Tongue (tissue), 2 donors: ENCODE measurements around the gene ETFB. TPM values are rescaled to one million over a fixed set of nuclear protein-coding genes. Genes with fewer than 3 reads are reported as not detected.

Experiments
- DNase-seq: peaks from one replicate; pipeline ENCODE4 v3.0.0-alpha.2; 2015
- total RNA-seq: library from RNA; depleted of rRNA; stranded (reverse); fragments of >200 nt; gene quantifications from one replicate; pipeline ENCODE4 v1.2.3, GENCODE V29; 2014

ETFB gene
- total RNA-seq, 1 donor from 2014 or later = 71.3 TPM

DNA sequence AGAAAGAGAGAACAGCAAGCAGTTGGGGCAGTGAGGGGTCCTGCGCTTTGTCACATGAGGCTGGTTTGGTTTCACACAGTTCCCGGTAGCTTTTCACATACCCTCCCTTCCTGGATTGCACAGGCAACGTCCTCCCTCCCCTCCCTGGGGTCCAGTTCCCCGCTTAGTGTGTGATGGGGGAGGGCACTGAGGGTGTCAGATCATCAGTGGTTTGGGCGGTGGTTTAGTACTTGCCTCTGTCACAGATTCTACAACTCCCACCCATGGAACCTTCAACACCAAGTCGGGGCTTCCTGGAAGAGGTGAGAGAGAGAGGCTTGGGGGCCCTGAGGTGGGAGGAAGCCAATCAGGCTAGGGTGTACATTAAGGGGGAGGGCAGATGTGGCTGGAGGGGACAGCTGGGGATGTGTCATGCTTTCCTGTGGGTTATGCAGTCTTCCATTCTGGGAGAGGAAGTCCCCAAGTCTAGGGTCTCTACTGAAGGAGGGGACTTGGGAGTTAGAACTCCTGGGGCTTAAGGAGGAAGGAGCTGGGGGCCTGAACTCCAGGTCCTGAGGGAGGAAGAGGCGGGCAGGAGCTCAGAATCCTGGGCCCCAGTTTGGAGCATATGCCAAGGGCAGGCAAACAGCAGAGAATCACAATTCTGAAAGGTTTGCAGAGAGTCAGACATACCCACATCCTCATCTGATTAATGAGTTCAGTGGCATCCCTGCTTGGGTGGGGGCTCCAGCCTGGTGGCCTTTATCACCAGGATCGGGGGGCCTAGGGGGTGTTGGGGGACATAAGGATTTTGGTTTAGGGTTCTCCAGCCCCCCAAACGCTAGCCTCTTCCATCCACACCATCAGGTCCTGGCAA lies 6.7 kb upstream of the ETFB start, which contains the start of gene NKG7:
NKG7 (minus strand) TSS at position 6 of the 856 bp plus-strand sequence. CDS start 119 bp downstream, outside the sequence.
- DNase-seq = no peak

DNA sequence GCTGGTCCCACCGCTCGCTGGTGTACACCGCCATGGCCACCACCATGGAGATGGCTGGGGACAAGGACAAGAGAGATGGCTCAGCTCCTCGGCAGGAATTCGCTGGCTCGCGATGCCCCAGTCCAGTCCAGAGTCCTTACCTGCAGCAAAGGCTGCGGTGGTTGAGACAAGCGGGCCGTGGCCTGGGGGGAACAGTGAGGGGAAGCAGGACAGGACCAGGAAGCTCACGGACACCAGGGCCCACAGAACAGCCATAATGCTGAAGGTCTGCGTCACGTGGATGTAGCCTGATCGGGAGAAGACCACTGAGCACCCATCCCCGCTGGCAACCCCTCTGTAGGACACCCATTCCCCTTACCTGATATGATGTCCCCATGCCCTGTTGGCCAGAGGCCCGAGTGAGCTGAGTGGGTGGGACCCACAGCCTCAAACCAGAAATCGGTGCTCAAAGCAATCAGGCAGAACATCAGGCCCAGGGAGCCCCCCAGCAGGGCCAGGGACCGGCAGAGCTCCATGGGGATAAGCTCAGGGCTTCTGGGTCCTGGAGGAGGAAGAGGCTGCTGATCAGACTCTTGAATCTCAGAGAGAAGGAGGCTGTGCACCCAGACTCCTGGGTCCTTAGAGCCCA lies 5.9 kb upstream of the ETFB start:
- no peak for DNase-seq

DNA sequence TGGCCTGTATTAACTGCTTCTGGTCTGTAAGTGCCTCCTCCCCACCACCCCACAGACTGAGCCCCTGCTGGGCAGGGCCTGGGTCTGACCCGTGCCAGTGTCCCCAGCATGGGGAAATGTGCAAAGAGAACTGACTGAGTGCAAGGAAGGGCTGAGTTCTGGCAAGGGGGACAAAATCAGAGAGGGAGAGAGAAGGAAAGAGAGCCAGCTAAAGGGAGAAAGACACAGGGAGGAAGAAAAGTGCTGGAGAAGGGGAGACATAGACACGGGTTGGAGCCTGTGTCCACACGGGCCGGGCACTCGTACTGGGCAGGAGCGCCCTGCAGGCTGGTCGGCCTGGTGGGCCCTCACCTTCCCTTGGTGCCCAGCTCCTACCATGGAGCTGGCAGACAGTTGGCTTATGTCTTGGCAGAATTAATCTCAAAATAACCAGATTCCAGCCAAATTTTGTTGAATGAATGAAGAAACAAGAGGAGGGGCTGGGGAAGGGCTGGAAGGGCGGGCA lies 5.0 kb upstream of the ETFB start:
- no peak for DNase-seq

DNA sequence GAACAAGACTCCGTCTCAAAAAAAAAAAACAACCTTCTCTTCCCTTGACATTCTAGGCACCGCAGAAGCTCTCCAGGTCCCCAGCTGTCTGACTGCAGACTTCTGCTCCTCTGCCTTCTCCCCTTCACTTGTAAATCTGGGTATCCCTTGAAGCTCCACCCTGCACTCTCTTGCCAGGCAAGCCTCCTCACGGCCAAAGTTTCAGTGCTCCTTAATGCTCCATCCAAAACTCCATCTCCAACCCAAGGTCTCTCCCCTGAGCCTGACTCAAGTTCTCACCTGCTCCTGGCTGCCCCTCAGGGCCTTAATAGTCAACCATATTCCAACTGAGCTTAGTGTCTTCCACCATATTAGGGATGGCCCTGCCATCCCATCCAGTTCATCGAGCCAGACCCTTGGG lies 4.0 kb upstream of the ETFB start:
- DNase-seq = no peak

DNA sequence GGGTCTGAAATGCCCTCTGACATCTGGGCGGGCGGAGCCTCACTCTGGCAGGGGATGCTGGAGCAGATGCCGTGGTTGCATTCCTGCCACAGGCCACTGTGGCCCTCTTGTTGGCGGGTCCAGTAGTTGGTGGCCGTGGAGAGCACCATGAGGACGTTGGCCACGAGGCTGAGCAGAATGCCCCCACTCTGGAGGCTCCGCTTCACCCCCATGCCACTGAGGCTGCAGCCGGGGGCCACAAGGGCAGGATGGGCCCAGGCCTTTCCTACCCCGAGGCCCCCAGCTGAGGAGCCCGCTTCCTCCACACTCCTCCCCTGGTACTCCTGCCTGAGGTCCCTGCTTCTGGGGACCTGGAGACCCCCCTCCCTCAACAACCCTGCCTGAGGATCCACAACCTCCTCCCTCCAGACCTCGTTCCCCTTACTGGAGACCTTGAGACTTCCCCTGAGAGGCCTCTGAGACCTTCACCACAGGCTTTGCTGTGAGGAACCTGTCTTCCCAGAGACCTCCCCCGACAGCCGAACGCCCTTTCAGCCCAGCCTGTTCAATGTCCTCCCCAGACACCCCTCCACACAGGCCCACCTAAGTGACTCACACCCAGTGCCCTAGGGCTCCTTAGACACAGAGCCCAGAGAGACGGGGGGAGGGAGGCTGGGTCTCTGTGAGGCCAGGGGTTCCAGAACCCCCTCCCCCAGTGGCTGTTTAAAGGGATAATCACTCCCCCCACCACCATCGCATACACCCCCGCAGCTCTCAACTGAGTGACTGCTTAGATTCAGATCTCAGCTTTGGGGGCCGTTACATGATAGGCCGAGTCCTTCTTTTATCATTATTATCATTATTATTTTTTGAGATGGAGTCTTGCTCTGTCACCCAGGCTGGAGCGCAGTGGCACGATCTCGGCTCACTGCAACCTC lies 2.4 kb upstream of the ETFB start, which contains the start of gene CLDND2:
CLDND2 (minus strand) TSS at position 638 of the 917 bp plus-strand sequence; CDS start at position 212, 426 bp downstream.
- DNase-seq = no peak

DNA sequence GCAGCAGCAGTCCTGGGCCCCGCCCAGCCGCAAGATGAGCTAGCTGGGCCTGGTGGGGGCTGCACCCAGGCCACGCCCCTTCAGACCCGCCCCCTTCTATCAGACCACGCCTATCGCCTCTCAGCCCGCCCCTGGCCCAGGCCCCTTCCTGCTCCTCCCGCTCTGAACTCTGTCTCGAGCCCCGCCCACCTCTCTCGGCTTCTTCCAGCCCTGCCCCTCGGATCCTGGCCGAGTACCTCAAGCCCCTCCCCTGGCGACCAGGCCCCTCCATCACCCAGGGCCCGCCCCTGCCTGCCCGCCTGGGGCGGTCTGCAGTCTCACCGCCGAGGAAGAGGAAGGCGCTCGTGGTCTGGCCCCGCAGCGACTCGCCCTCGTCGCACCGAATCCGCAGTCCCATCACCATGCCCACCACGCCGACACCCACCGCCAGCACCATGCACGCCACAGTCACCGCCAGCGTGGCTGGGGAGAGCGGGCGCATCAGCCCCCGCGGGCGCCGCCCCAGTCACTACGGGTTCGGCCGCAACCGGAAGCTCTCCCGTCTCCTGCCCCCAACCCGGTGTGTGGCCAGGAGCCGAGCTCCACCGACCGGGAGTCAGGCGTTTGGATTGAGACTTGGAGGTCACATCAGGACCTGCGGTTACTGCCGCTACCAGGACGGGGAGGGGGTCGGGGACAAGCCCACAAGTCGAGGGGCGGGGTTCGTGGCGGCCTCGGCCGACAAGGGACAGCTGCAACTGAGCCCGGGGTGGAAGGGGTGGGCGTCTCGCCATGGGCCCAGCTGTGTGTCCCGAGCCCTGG lies 1.6 kb upstream of the ETFB start:
- DNase-seq = peak; percentile 99

DNA sequence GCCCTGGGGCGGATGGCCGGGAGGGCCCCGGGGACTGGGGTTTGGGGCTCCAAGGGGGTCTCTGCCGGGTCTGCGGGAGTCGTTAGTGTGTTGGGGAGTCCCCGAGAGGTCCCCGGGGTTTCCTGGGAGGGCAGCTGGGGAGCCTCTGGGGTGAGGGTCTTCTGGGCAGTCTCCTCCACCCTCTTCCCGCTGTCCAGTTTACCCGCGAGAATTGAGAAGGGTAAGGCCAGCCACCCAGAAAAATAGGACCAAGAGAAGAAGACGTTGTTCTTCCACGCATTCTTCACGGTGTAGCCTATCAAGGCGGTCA lies 1.0 kb upstream of the ETFB start:
- DNase-seq = no peak

DNA sequence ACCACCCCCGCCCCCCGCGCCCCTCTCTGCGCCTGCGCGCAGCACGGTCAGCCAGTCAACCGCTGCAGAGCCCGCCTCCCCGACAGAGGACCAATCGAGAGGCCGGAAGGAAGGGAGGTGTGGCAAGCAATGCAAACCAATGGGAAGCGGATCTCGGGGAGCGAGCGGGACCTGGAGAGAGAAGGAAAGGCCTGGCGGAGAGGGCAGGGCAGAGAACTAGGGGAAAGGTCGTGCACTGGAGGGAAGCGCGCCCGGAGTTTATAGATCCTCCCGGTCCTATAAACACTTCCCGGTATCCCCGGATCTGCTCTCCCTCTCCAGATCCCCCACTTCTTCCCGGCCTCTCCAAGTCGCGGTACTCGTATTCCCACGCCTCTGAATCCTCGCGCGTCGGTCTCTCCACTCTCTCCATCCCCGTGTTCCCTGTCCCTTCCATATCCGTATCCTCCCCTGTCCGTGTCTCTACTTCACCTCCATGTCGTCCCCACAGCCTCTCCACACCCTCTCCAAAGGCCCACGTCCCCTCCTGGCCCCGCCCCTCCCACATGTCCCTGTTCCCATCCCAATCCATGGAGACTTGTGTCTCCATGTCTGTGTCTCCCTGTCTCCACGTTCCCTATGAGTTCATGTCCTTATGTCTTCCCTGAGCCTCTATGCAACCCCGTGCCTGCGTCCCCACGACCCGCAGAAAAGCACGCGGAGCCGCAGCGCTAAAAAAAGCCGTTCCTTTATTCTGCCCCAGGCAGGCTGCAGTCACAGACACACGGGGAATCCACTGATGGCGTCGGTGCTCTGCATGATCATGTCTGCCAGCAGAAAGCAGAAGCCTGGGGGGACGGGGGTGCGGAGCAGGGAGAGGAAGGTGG lies 434 bp upstream of the ETFB start:
- DNase-seq = peak; percentile 99

DNA sequence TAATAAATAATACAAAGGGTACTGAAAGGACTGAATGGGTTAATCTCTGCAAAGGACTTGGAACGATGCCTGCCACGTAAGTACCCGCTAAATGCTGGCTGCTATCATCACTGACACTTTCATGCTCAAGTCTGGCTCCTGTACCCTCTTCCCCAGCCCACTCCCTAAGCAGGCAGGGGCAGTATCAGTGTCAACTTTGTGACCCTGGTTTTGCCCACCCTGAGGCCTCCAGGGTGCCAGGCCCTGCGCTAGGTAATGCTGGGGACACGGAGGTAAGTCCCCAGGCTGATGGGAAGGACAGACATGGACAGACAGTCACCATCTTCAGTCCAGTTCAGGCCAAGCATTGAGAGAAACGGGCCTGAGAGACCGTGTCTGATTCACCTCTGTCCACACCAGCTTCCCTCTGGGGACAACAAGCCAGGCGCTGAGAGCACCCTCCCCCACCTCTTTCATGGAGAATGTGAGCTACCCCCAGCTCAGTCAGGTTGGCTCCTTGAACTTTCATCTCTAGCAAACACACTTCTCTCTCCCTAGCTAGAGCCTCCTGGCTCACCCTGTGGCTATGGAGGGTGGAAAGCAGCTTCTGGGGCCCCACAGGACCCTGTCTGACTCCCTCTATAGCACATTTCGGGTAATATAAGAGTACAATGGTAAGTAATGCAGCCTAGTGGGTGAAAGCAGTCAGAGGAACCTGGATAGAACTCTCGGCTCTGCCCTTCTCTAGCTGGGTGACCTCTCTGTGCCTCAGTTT lies 800 bp downstream of the ETFB start:
- DNase-seq = peak; percentile 41

DNA sequence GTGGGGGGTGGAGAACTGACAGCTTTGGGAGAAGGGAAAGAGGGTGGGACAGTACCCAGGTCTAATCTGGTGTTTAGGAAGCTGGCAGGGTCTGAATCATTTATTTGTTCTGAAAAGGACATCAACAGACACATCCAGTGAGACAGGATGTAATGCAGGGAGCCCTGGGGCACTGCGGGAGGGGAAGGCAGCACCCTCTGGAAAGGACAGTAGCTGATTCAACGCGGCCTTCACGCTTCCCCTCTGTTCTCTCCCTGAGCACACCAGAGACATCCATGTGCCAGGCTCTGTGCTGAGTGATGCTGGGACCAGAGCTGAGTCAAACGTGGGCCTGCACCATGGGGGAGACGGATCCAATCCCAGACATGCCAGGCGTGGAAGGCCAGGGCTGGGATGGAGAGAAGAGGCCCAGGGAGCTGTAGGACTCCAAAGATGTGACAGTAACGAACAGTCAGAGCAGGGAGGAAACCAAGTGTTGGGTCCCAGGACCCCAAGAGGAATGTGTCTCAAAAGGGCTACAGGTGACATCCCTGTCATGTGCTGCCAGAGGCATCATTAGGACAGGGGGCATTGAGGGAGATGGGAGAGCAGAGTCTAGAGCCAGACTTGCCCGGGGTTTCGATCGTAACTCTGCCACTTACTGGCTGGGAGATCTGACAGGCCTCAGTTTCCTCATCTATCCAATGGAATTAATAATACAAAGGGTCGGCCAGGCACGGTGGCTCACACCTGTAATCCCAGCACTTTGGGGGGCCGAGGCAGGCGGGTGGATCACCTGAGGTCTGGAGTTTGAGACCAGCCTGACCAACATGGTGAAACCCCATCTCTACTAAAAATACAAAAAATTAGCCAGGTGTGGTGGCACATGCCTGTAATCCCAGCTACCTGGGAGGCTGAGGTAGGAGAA lies 1.7 kb downstream of the ETFB start:
- no peak for DNase-seq

DNA sequence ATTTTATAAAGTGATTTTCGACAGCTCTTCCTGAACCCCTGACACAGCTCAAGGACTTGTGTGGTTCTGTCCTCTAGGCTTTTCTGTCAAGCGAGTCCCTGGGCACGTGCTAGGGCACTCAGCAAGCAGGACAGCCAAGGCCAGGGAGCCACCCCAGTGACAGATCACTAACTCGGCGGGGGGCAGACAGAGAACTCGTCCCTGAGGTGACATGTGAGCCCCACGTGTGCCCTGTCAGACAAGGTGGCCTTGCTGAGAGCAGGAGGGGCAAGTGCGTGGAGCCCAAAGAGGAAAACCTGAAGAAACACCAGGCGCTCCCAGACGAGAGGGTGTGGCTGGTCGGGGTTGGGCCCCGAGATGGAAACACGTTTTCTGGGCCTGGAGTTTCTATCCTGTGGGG lies 4.9 kb downstream of the ETFB start:
- no peak for DNase-seq

DNA sequence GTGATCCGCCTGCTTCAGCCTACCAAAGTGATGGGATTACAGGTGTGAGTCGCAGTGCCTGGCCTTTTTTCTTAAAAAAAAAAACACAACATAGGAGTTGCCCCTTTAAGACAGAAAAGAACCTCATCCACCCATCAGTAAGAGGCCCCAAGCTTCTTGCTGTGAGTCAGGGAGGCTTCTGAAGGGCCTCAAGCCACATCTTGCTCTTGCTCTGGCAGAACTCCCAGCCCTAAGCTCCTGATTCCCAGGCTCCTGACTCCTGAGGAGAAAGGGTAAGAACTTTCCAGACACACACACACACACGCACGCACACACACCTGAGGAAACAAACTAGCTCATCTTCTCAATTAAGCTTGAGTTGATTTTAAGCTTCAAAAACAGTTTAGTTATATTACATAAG lies 6.9 kb downstream of the ETFB start:
- DNase-seq = peak; percentile 66

DNA sequence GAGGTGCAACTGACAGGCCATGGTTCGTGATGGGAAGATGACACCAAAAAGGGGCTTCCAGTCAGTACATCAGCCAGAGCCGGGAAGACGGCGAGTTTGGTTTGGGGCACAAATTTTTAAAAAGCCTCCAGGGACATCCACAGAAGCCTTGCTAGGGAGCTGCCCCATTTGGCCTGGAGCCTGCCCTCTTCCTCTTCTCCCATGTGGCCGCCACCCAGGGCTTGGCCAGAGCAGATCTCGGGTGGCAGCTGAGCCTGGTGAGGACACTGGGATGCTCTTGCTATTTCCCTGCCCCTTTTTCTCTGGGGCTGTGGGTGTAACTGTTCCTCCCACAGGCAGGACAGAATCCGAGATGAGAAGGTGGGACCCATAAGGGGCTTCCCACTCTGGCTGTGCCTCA lies 8.2 kb downstream of the ETFB start:
- no peak for DNase-seq

DNA sequence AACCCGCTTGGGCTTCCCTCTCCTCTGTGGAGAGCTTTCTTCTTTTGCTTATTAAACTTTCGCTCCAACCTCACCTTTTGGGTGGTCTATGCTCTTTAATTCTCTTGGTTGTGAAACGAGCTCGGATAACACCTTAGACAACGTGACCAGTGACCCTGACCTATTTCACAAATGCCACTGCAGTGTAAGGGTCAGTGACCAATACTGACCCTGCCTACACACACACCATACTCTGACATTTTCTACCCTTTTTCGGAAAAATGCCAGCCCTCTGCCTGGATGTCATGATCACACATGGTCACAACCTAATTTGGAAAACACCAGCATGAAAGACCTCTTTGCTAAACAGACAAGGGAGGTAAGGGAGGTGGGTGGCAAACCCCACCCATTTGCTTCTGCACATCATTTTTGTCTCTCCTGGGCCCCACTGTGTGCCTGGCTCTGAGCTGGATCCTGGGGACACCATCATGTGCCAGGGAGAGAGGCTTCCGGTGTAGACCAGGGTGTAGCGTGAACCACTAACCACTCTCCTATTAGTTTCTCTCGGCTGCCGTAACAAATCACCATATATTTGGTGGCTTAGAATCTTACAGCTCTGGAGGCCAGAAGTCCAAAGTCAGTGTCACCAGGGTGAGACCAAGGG lies 9.9 kb downstream of the ETFB start:
- no peak for DNase-seq

DNA sequence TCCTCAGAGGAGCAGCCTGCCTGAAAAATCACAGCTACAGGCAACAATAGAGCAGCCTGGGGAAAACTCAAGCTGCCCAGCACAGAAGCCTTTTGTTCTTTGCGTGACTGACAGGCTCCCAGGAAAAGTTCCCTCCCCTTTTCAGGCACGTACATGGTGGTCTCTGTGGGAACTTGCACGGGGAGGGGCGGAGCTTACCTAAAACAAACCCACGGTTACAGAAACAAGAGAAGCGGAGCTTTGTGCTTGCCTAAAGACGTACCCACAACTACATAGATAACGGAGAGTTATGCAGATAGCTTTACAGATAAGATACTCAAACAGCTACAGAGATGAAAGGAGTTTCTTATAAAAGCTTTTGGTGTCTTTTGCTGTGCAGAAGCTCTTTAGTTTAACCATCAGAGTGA lies 11.4 kb downstream of the ETFB start:
- peak; percentile 79 for DNase-seq

DNA sequence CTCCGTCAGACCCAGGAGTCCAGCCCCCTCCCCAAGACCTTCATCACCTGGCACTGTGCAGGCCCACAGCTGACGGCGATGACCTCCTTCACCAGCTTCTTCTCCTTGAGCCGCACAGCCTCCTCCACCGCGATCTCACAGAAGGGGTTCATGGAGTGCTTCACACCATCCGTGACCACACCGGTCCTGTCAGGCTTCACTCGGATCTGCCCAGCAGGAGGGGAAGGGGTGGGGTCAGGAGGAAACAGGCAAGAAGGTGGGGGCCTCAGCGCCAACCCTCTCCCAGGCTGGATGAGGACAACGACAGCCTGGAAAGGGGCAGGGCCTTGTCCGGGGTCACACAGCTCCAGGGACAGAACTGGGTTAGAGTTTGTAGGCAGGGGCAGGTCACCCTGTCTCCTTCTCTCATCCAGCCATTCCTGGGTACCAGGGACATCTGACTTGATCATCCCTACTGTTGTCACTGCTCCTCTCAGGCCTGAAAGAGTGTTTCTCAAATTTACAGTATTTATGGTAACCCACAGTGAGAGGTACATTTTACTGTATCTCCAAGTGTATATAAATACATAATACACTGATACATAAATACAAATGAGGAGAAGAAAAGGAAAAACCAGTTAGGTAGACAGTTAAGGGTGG lies 12.0 kb downstream of the ETFB start:
- no peak for DNase-seq

DNA sequence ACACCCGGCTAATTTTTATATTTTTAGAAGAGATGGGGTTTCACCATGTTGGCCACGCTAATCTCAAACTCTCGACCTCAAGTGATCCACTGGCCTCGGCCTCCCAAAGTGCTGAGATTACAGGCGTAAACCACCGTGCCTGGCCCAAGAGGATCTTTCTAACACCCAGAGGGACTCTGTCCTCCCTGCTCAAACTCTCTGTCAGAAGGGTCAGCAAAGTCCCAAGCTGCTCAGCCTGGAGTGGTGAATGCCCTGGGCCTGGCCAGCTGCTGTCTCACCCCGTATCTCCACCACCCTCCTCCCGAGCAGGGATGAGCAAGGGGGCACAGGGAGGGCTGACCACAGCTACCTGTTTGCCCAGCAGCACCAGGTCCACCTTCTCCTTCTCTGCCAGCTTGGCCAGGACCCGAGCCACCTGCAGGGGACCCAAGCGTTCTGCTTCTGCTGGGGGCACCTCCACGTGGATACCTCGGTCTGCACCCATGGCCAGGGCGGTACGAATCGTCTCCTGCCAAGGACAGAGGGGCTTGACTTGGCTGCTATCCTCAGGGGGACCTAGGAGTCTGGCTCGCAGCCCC lies 13.3 kb downstream of the ETFB start:
- DNase-seq = no peak
